ENCODE data around the gene ATXN7L1. TPM values are rescaled to one million over a fixed set of nuclear protein-coding genes. Genes with fewer than 3 reads are reported as not detected.

The ATXN7L1 gene
- total and polyA plus RNA-seq, 2 of the 4 experiments (the other 2 are of a cell fraction) = 3.5 to 4.3 TPM

DNA sequence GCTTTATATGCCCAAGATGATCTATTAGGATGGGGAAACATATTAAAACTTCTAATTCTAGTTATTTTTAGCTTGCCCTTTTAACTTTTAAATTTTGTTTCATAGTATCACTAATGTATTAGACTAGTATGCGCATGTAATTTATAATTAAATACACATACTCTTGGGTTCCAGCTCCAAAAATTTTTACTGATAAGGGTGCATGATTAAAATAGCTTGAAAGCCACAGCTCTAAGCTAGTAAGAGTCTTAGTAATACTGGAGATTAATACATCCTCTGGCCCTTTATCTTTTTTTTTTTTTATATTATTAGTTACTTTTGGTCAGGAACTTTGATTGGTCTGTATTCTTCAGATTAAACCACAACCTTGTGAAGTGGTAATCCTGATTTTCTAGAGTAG, 53.6 kb downstream of the ATXN7L1 start:
- no TSS peak for BruUV-seq (replicated peaks)
- Histone ChIP-seq H2BK120ac (ENCODE audit: low read depth, low read length) (no peak overlapping the region), H3K18ac (ENCODE audit: low read depth, low read length) (no peak overlapping the region), H3K4ac (ENCODE audit: low read depth, low read length) (no peak overlapping the region), H2AK5ac (ENCODE audit: low read depth, low read length) (no peak overlapping the region), H2AK9ac (replicated peaks; ENCODE audit: low read depth, low read length, poor library complexity) (no peak overlapping the region), H3K14ac (replicated peaks; ENCODE audit: low read depth, low read length) (no peak overlapping the region), H4K5ac (ENCODE audit: low read depth, low read length) (no peak overlapping the region), H3K4me1 (ENCODE audit: control insufficient read depth, insufficient read depth, low read length) (peaks cover 6% of the 10 kb centered on the region), H4K91ac (ENCODE audit: insufficient read depth, low read depth, low read length) (no peak overlapping the region), H3K4me2 (ENCODE audit: low read depth, low read length) (no peak overlapping the region), H3K36me3 (ENCODE audit: control insufficient read depth, insufficient read depth, low read length) (peaks cover 4% of the 10 kb centered on the region), H3K56ac (ENCODE audit: extremely low read depth, insufficient read depth, low read length) (no peak overlapping the region), H2BK5ac (ENCODE audit: low read depth, low read length, poor library complexity, severe bottlenecking) (no peak overlapping the region), H3K9me3 (ENCODE audit: control insufficient read depth, insufficient read depth, low read length) (no peaks in the 10 kb centered on the region), H4K20me1 (ENCODE audit: insufficient read depth, low read length) (no peaks in the 10 kb centered on the region), H3K27ac (ENCODE audit: insufficient read depth, low read length) (no peak overlapping the region), H2BK15ac (ENCODE audit: low read depth, low read length) (no peak overlapping the region), H3K4me3 (ENCODE audit: insufficient read depth, low read depth, low read length) (no peak overlapping the region), H3K9ac (ENCODE audit: low read depth, low read length) (no peak overlapping the region), H2AFZ (replicated peaks; ENCODE audit: low read length, poor library complexity) (no peak overlapping the region), H3K79me1 (ENCODE audit: low read depth in 1 of 2, low read length in 2 of 2) (peaks cover 7 to 33% of the 10 kb centered on the region in 2 experiments), H3K27me3 (ENCODE audit: control insufficient read depth, insufficient read depth, low read length) (no peaks in the 10 kb centered on the region), H3K23ac (ENCODE audit: low read depth, low read length) (no peak overlapping the region), H2BK20ac (ENCODE audit: low read depth, low read length) (no peak overlapping the region), H3K9me1 (ENCODE audit: insufficient read depth, low read length) (peaks cover 5% of the 10 kb centered on the region), H4K8ac (ENCODE audit: low read depth in 2 of 2, low read length in 2 of 2) (no peak overlapping the region)
- ChIA-PET POLR2A (ENCODE audit: unreplicated experiment) (no interaction called here), CTCF (no interaction called here)
- dilution Hi-C loops (cut with HindIII; ENCODE audit: low sequenced_read_pairs, unreplicated experiment) (no loop called here), intact Hi-C loops (cut with micrococcal nuclease) (no loop called here), in situ Hi-C loops (cut with MboI; ENCODE audit: low sequenced_read_pairs) (no loop called here)
- TF ChIP-seq POLR2A (IDR thresholded peaks at IDR 0.05; ENCODE audit: low read depth, low read length) (no peak), CHD1 (IDR thresholded peaks at IDR 0.05; ENCODE audit: low read depth, low read length) (no peak), SMC3 (IDR thresholded peaks at IDR 0.05; ENCODE audit: low read depth, low read length) (no peak), NFE2L2 (IDR thresholded peaks at IDR 0.05; ENCODE audit: low read depth, low read length) (no peak), RAD21 (IDR thresholded peaks at IDR 0.05; ENCODE audit: low read length) (no peak), MXI1 (IDR thresholded peaks at IDR 0.05; ENCODE audit: borderline replicate concordance, low read depth, low read length) (no peak), RCOR1 (IDR thresholded peaks at IDR 0.05; ENCODE audit: insufficient replicate concordance, low read length) (no peak), MAZ (IDR thresholded peaks at IDR 0.05; ENCODE audit: borderline replicate concordance, low read depth, low read length) (no peak), MAFK (IDR thresholded peaks at IDR 0.05; ENCODE audit: low read depth, low read length) (no peak), CEBPB (IDR thresholded peaks at IDR 0.05; ENCODE audit: low read depth, low read length) (no peak), FOS (IDR thresholded peaks at IDR 0.05; ENCODE audit: low read depth, low read length) (no peak), BHLHE40 (IDR thresholded peaks at IDR 0.05; ENCODE audit: low read depth, low read length) (no peak), RFX5 (IDR thresholded peaks at IDR 0.05; ENCODE audit: low read depth, low read length) (no peak)
- TF ChIP-seq, protein P1, sequence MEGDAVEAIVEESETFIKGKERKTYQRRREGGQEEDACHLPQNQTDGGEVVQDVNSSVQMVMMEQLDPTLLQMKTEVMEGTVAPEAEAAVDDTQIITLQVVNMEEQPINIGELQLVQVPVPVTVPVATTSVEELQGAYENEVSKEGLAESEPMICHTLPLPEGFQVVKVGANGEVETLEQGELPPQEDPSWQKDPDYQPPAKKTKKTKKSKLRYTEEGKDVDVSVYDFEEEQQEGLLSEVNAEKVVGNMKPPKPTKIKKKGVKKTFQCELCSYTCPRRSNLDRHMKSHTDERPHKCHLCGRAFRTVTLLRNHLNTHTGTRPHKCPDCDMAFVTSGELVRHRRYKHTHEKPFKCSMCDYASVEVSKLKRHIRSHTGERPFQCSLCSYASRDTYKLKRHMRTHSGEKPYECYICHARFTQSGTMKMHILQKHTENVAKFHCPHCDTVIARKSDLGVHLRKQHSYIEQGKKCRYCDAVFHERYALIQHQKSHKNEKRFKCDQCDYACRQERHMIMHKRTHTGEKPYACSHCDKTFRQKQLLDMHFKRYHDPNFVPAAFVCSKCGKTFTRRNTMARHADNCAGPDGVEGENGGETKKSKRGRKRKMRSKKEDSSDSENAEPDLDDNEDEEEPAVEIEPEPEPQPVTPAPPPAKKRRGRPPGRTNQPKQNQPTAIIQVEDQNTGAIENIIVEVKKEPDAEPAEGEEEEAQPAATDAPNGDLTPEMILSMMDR (conservative IDR thresholded peaks at IDR 0.05; ENCODE audit: low read depth, low read length) = no peak
- TF ChIP-seq, protein P2, sequence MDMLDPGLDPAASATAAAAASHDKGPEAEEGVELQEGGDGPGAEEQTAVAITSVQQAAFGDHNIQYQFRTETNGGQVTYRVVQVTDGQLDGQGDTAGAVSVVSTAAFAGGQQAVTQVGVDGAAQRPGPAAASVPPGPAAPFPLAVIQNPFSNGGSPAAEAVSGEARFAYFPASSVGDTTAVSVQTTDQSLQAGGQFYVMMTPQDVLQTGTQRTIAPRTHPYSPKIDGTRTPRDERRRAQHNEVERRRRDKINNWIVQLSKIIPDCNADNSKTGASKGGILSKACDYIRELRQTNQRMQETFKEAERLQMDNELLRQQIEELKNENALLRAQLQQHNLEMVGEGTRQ (IDR thresholded peaks at IDR 0.05; ENCODE audit: low read depth, low read length) = no peak
- TF ChIP-seq, protein P3, sequence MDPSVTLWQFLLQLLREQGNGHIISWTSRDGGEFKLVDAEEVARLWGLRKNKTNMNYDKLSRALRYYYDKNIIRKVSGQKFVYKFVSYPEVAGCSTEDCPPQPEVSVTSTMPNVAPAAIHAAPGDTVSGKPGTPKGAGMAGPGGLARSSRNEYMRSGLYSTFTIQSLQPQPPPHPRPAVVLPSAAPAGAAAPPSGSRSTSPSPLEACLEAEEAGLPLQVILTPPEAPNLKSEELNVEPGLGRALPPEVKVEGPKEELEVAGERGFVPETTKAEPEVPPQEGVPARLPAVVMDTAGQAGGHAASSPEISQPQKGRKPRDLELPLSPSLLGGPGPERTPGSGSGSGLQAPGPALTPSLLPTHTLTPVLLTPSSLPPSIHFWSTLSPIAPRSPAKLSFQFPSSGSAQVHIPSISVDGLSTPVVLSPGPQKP (IDR thresholded peaks at IDR 0.05; ENCODE audit: borderline replicate concordance, low read depth, low read length) = no peak
- ATAC-seq (ENCODE audit: low read depth) (0 out of 2 replicates have a peak, but pooled peaks have one; percentile 24), DNase-seq (no peak)
- no CpG with 5 or more reads among the region's 1 CpG for WGBS, 2 experiments (ENCODE audit: extremely low coverage in 2 of 2, insufficient read length in 1 of 2)

All from IMR-90 (cell line).